GM06990 (cell line): ENCODE data around the gene KDM5A.

Experiments used
- DNase-seq: peaks from one replicate; pipeline ENCODE4 v3.0.0-alpha.2; 2011; ENCODE audit not compliant: insufficient read length; ENCODE audit errors: extremely low read depth
- H3K27me3 ChIP-seq: replicated peaks from 2 replicates; pipeline ENCODE4 v1.6.0; 2011; ENCODE audit warnings: low read length; ENCODE audit not compliant: control insufficient read depth, insufficient read depth
- H3K36me3 ChIP-seq: 2 replicates; pipeline ENCODE4 v1.5.1; 2011; ENCODE audit warnings: low read length; ENCODE audit not compliant: control insufficient read depth, insufficient read depth
- H3K4me3 ChIP-seq: replicated peaks from 2 replicates; pipeline ENCODE4 v1.5.1; 2011; ENCODE audit warnings: low read depth, mild to moderate bottlenecking, control low read depth, low read length
- CTCF ChIP-seq: IDR thresholded peaks from 2 replicates; pipeline ENCODE4 v1.5.1; 2011; ENCODE audit warnings: low read length, control low read depth, mild to moderate bottlenecking, inconsistent platforms; ENCODE audit not compliant: insufficient read depth, poor library complexity, severe bottlenecking

Gene KDM5A

DNA sequence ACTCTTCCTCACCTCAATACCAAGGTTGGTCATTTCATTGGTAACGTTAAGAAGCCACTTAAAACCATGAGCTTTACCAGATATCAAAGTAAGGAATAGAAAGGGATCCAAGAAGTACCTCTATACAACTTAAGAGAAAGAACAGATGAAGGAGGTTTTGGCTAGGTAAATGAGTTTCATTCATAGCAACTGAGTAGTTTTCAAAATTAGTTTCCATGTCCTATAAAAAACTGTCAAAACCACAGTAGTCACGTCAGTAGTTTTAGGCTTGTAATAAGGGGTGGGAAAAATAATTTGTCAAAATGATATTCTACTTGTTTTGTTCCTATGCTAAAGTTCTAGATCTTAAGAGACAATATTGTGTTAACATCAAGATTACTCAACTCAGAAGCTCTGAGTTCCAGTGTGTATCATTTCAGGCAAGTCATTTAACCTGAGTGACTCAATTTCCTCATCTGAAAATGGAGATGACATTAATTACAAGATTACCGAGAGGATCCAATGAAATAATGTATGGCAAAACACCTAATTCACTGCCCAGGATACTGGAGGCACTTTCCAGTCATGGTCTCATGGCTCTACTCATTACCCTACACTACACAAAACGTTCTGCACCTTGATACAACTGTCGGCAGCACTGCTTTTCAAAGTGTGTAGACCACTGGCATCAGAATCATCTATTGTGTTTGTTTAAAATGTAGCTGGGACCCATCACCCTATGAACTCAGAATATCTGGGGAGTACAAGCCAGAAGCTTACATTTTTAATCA lies 102.4 kb downstream of the KDM5A start:
- peaks cover 14% of the 10 kb centered on the region for H3K36me3 ChIP-seq
- no peak for TF ChIP-seq CTCF
- DNase-seq, result no peak
- no peak overlapping the region for H3K4me3 ChIP-seq
- H3K27me3 ChIP-seq, result no peaks in the 10 kb centered on the region

DNA sequence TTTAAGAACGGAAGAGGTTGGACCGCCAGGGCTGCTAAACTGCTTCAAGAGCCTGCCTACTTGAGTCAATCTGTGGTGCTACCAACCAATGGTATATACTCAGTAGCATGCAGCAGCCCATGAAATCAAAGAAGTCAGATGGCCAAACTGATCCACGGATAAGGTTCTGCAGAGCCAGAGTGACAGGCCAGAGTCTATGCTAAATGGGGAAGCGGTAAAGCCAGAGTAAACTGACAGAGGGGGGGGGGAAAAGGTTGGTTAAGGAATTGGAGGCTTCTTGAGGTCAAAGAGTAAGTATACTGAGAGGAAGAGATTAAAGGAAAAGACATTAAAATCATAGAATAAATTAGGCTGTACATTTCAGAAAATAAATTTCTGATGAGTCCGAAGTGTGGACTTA lies 111.1 kb downstream of the KDM5A start:
- no peak for DNase-seq
- TF ChIP-seq CTCF, result no peak
- Histone ChIP-seq H3K36me3 (peaks cover 2% of the 10 kb centered on the region; the same call in 1 of the 2 replicates), H3K4me3 (no peak overlapping the region), H3K27me3 (no peaks in the 10 kb centered on the region)

DNA sequence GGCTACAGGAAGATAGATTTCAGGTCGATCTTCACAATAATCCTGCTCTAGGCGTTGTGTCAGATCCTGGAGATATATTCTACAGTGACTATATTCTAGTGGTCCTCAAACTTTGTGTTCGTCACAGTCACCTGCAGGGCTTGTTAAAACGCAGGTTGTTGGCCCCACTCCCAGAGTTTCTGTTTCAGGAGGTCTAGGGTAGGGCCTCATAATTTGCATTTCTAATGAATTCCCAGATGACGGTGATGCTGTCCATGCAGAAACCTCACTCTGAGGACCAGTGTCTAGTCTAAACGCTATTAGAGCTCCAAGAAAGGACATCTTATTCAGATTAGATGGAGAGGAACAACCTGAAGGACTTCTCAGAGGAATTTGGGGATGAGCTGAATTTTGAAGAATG lies 113.3 kb downstream of the KDM5A start:
- DNase-seq, result no peak
- Histone ChIP-seq H3K4me3 (no peak overlapping the region), H3K36me3 (peaks cover 2% of the 10 kb centered on the region; the same call in 1 of the 2 replicates), H3K27me3 (no peaks in the 10 kb centered on the region)
- no peak for TF ChIP-seq CTCF

DNA sequence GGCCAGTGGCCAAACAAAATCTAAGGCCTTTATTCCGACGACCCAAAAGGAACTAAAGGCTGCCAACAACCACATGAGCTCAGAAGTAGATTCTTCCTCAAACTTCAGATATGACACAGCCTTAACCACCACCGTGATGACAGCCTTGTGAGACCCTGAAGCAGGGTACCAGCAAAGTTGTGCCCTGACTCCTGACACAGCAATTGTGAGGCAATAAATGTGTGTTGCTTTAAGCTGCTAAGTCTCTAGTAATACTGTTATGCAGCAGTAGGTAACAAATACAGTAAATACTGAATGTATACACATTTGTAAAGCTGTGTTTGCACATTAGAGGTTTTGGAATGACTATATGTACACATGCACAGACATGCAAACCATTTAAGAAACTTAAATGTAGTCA lies 115.7 kb downstream of the KDM5A start:
- no peaks in the 10 kb centered on the region for H3K36me3 ChIP-seq
- no peak overlapping the region for H3K4me3 ChIP-seq
- no peak for TF ChIP-seq CTCF
- no peaks in the 10 kb centered on the region for H3K27me3 ChIP-seq
- no peak for DNase-seq

DNA sequence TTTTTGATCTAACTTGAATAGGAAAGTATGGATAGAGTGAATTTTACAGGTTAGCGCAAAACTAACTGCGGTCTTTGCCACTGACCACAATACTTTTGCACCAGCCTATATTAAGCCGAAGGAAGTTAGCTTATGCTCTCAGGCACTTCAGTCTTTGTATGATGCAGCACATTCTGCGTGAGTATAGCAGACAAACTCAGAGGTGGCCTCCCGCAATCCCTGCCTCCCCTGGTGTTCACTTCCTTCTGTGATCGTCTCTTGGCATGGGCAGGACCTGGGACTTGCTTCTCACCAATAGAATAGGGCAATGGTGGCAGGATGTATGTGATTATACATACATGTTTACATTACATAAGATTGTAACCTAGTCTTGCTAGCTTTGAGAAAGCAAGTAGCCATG lies 116.2 kb downstream of the KDM5A start:
- Histone ChIP-seq H3K27me3 (no peaks in the 10 kb centered on the region), H3K36me3 (no peaks in the 10 kb centered on the region), H3K4me3 (no peak overlapping the region)
- no peak for DNase-seq
- TF ChIP-seq CTCF, result no peak

DNA sequence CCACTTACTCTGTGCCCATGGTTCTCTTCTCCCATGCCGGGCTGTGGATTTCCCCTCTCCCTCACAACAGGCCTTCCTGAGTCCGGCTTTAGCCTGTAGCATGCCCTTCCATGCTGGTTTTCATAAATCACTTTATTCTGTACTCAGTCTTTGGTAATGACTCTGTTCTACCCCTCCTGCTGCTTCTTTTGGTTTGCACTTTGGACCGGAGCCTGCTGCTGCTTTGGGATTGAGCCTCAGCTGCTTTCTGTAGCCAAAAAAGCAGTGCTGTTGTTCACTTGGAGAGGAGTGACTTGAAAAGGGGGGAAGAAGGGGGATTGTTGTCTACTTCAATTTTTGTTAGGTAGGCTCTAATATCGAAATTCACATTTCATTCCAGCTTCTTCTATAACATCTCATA lies 118.0 kb downstream of the KDM5A start:
- Histone ChIP-seq H3K4me3 (no peak overlapping the region), H3K36me3 (no peaks in the 10 kb centered on the region), H3K27me3 (no peaks in the 10 kb centered on the region)
- no peak for DNase-seq
- no peak for TF ChIP-seq CTCF
